Retinal pigment epithelial cell (primary cell): ENCODE measurements around the gene BMP6.

Experiments
- DNase-seq: peaks from one replicate; pipeline ENCODE4 v3.0.0-alpha.2; 2010; ENCODE audit warnings: low read depth
- H3K4me3 ChIP-seq: 2 replicates; pipeline ENCODE4 v1.5.1; 2011; ENCODE audit warnings: mild to moderate bottlenecking, low read length, control low read depth, moderate library complexity
- CTCF ChIP-seq: conservative IDR thresholded peaks from 2 replicates; pipeline ENCODE4 v1.5.1; 2011; ENCODE audit warnings: low read depth, low read length, control low read depth, inconsistent platforms

BMP6 gene

GRCh38 chr6:7786214-7786661 lies 60.3 kb downstream of the BMP6 start:
- no peak for TF ChIP-seq CTCF
- no peak for DNase-seq
- no peak overlapping the region for H3K4me3 ChIP-seq

- no peak overlapping the region for H3K4me3 ChIP-seq
- no peak for TF ChIP-seq CTCF
- peak; percentile 47 for DNase-seq
These were observed 61.3 kb downstream of the BMP6 start for GRCh38 chr6:7787137-7787608.

- no peak overlapping the region for H3K4me3 ChIP-seq
- no peak for TF ChIP-seq CTCF
- no peak for DNase-seq
These were observed 61.8 kb downstream of the BMP6 start for GRCh38 chr6:7787731-7788130.

- no peak for DNase-seq
These were observed 68.6 kb downstream of the BMP6 start for GRCh38 chr6:7794509-7794908.

GRCh38 chr6:7797386-7797785 lies 71.5 kb downstream of the BMP6 start:
- TF ChIP-seq CTCF = no peak
- no peak for DNase-seq
- no peak overlapping the region for H3K4me3 ChIP-seq

More at GRCh38 chr6:7794509-7794908, 68.6 kb downstream of the BMP6 start:
- no peak for TF ChIP-seq CTCF
- no peak overlapping the region for H3K4me3 ChIP-seq

GRCh38 chr6:7798751-7799150 lies 72.9 kb downstream of the BMP6 start:
- no peak for TF ChIP-seq CTCF
- no peak for DNase-seq
- no peak overlapping the region for H3K4me3 ChIP-seq

- no peak for DNase-seq
- no peak overlapping the region for H3K4me3 ChIP-seq
- TF ChIP-seq CTCF = no peak
These were observed 76.8 kb downstream of the BMP6 start for GRCh38 chr6:7802662-7803061.
